WTC11 (cell line): Measurements from ENCODE around the gene BAMBI.

Experiments
- CBFB ChIP-seq: sonication (generic); formaldehyde crosslinking; IDR thresholded peaks from 2 replicates; pipeline ENCODE4 v1.8.1; 2022; ENCODE audit warnings: mild to moderate bottlenecking, low read depth, missing genetic modification reagents
- CREM ChIP-seq: sonication (generic); formaldehyde crosslinking; IDR thresholded peaks from 2 replicates; pipeline ENCODE4 v1.8.1; 2022; ENCODE audit warnings: mild to moderate bottlenecking, missing genetic modification reagents, moderate library complexity
- FOXJ3 ChIP-seq: sonication (generic); formaldehyde crosslinking; IDR thresholded peaks from 2 replicates; pipeline ENCODE4 v1.9.0; 2021; ENCODE audit warnings: missing genetic modification reagents, mild to moderate bottlenecking, borderline replicate concordance
- KAT7 ChIP-seq: sonication (generic); formaldehyde crosslinking; IDR thresholded peaks from 2 replicates; pipeline ENCODE4 v1.8.1; 2023; ENCODE audit warnings: missing genetic modification reagents, mild to moderate bottlenecking, borderline replicate concordance
- TCF7 ChIP-seq: sonication (generic); formaldehyde crosslinking; IDR thresholded peaks from 2 replicates; pipeline ENCODE4 v1.8.0; 2022; ENCODE audit warnings: mild to moderate bottlenecking, low read depth, missing genetic modification reagents, moderate library complexity
- TF ChIP-seq, protein P1 (sequence below): fragments of 200-600 bp; IDR thresholded peaks from 2 replicates; pipeline ENCODE4 v1.8.0; 2022; ENCODE audit warnings: antibody characterized with exemption
- TF ChIP-seq, protein P2 (sequence below): sonication (generic); formaldehyde crosslinking; IDR thresholded peaks from 2 replicates; pipeline ENCODE4 v1.8.1; 2022; ENCODE audit warnings: missing genetic modification reagents, borderline replicate concordance

DNA sequence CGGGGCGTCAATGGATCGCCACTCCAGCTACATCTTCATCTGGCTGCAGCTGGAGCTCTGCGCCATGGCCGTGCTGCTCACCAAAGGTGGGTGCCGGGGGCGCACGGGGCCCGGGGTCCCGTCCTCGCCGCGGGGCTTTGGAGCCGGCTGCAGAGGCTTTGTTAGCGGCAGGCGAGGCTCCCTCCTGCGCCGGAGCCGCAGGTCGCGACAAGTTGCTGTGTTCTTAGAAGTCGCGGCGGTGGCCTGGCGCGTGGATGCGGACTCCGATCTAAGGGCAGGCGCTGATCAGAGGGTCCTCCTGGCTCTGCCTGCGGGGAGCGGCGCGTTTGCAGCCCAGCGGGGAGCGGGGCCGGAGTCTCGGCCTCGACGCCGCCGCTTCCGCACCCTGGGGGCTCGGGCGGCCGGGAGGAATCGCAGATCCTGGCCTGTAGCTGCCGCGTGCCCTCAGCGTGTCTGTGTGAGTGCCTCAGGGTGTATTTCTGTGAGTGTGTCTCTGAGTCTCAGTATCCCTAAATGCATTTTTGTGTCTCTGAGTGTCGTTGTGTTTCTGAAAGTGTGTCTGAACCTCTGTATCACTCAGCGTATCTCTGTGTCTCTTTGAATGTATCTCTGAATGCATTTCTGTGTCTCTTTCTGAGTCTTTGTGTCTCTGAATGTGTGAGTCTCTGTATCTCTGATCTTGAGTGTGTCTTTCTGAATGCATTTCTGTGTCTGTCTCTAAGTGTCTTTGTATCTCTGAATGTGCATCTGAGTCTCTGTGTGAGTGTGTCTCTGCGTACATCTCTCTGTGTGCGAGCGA lies 766 bp downstream of the BAMBI start:
- TF ChIP-seq, protein P1, sequence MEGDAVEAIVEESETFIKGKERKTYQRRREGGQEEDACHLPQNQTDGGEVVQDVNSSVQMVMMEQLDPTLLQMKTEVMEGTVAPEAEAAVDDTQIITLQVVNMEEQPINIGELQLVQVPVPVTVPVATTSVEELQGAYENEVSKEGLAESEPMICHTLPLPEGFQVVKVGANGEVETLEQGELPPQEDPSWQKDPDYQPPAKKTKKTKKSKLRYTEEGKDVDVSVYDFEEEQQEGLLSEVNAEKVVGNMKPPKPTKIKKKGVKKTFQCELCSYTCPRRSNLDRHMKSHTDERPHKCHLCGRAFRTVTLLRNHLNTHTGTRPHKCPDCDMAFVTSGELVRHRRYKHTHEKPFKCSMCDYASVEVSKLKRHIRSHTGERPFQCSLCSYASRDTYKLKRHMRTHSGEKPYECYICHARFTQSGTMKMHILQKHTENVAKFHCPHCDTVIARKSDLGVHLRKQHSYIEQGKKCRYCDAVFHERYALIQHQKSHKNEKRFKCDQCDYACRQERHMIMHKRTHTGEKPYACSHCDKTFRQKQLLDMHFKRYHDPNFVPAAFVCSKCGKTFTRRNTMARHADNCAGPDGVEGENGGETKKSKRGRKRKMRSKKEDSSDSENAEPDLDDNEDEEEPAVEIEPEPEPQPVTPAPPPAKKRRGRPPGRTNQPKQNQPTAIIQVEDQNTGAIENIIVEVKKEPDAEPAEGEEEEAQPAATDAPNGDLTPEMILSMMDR: no peak
- TF ChIP-seq CREM: no peak
- TF ChIP-seq CBFB (CRISPR knock-in tag): no peak
- TF ChIP-seq, protein P2, sequence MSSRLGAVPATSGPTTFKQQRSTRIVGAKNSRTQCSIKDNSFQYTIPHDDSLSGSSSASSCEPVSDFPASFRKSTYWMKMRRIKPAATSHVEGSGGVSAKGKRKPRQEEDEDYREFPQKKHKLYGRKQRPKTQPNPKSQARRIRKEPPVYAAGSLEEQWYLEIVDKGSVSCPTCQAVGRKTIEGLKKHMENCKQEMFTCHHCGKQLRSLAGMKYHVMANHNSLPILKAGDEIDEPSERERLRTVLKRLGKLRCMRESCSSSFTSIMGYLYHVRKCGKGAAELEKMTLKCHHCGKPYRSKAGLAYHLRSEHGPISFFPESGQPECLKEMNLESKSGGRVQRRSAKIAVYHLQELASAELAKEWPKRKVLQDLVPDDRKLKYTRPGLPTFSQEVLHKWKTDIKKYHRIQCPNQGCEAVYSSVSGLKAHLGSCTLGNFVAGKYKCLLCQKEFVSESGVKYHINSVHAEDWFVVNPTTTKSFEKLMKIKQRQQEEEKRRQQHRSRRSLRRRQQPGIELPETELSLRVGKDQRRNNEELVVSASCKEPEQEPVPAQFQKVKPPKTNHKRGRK (CRISPR knock-in tag): no peak
- TF ChIP-seq KAT7 (CRISPR knock-in tag): no peak
- no peak for TF ChIP-seq FOXJ3
- TF ChIP-seq TCF7: no peak
